Spleen (tissue), 11 donors: ENCODE data around the gene VWA2. TPM values are rescaled to one million over a fixed set of nuclear protein-coding genes. Genes with fewer than 3 reads are reported as not detected.

Experiments used
- DNase-seq: peaks from one replicate; pipeline ENCODE4 v3.0.0-alpha.2; 2020
- H3K27ac ChIP-seq, 8 donors: fragments of 200-600 bp; sonication (generic) in 7 of 8; 1 replicate in 4 of 8; 2 replicates in 4 of 8; pipeline versions ENCODE4 v1.5.0 to v1.8.0; 2016 to 2021; ENCODE audit warnings: inconsistent platforms in 4 of 8, mild to moderate bottlenecking in 4 of 8, moderate library complexity in 1 of 8
- H3K27me3 ChIP-seq, 7 donors: fragments of 200-600 bp; sonication (generic) in 6 of 7; replicated peaks in 1 of 7; 1 replicate in 4 of 7; 2 replicates in 3 of 7; pipeline versions ENCODE4 v1.5.0 to v1.8.0; 2016 to 2021; ENCODE audit warnings: inconsistent platforms in 3 of 7, mild to moderate bottlenecking in 1 of 7
- H3K36me3 ChIP-seq, 6 donors: fragments of 200-600 bp; sonication (generic) in 5 of 6; 1 replicate in 4 of 6; 2 replicates in 2 of 6; pipeline versions ENCODE4 v1.5.0 to v1.8.0; 2016 to 2021; ENCODE audit warnings: inconsistent platforms in 2 of 6
- H3K4me1 ChIP-seq, 6 donors: fragments of 200-600 bp; sonication (generic) in 5 of 6; 1 replicate in 3 of 6; 2 replicates in 3 of 6; pipeline versions ENCODE4 v1.5.0 to v1.8.0; 2016 to 2021; ENCODE audit warnings: inconsistent platforms in 3 of 6
- H3K4me3 ChIP-seq, 8 donors: fragments of 200-600 bp; sonication (generic) in 7 of 8; 1 replicate in 4 of 8; 2 replicates in 4 of 8; pipeline versions ENCODE4 v1.5.0 to v1.8.0; 2016 to 2021; ENCODE audit warnings: inconsistent platforms in 4 of 8, mild to moderate bottlenecking in 4 of 8, moderate library complexity in 2 of 8
- H3K9me3 ChIP-seq, 8 donors: fragments of 200-600 bp; sonication (generic) in 7 of 8; 1 replicate in 4 of 8; 2 replicates in 4 of 8; pipeline versions ENCODE4 v1.5.0 to v1.8.0; 2016 to 2021; ENCODE audit warnings: inconsistent platforms in 4 of 8
- POLR2A ChIP-seq, 3 donors: fragments of 450-650 bp; IDR thresholded peaks; one replicate each; pipeline ENCODE4 v1.5.1; 2017; ENCODE audit warnings: antibody characterized with exemption in 3 of 3, mild to moderate bottlenecking in 1 of 3
- POLR2AphosphoS5 ChIP-seq, 3 donors: sonication (generic); formaldehyde crosslinking; IDR thresholded peaks; one replicate each; pipeline ENCODE4 v1.5.1; 2017; ENCODE audit warnings: antibody characterized with exemption in 3 of 3
- WGBS, 5 donors: extraction: QIAGEN DNeasy Blood & Tissue Kit in 3 of 5; methylation state at CpG; one replicate each; pipeline versions ENCODE4 v1.1.5 to v1.1.7; 2013 to 2018; 5-methylcytosine and 5-hydroxymethylcytosine counted together
- intact Hi-C: fragments of 100-400 bp; cut with DNase I; formaldehyde crosslinking; loops from one replicate; pipeline ENCODE4 v1.15.0; 2023; ENCODE audit warnings: low total_unique reads
- polyA plus RNA-seq, 3 donors: library from polyadenylated mRNA; stranded (reverse); fragments of 200-250 nt; gene quantifications; one replicate each; pipeline ENCODE4 v1.2.1, GENCODE V29; 2013
- total RNA-seq, 7 donors: library from RNA; depleted of rRNA in 3 of 7; stranded (reverse); fragments of >200 nt in 3 of 7; fragmentation: NEBNext Ultra II Directional in 4 of 7; extraction: Animal tissue kit (Norgen Biotek cat#: 25700) in 4 of 7; gene quantifications; one replicate each; pipeline versions ENCODE4 v1.1.0 to v1.2.1, GENCODE V29; 2016 to 2021
- TF ChIP-seq, protein P1 (sequence below), 11 experiments: fragments of 200-600 bp in 7 of 11; fragments of 450-650 bp in 4 of 11; sonication (generic) in 4 of 11; IDR thresholded peaks in 8 of 11; conservative IDR thresholded peaks in 3 of 11; 1 replicate in 7 of 11; 2 replicates in 4 of 11; pipeline versions ENCODE4 v1.4.0 to v1.8.0; 2016 to 2021; ENCODE audit warnings: antibody characterized with exemption in 11 of 11, inconsistent platforms in 4 of 11, mild to moderate bottlenecking in 1 of 11
- donor health status: healthy with polysubstance abuse.
- donor health status: DM: no; HTN: no; CAD: no; lungs with moderate emphysema.
- donor health status: DM: no; HTN: no; CAD: no.
- donor health status: Bipolar disorder and iron deficiency.
- donor health status: healthy.
- donor health status: DM: no; HTN: no; CAD: no.
- donor health status: DM: yes; HTN: yes; CAD: no.

The VWA2 gene
- total and polyA plus RNA-seq, 10 donors: 0.02 to 1.9 (median 0.50) TPM; not detected in 1

- Histone ChIP-seq H3K4me3 (no peak overlapping the region), H3K36me3 (no peaks in the 10 kb centered on the region), H3K4me1 (peaks cover 0 to under 1% (median 0%) of the 10 kb centered on the region in 6 donors), H3K27ac (no peak overlapping the region), H3K27me3 (peaks cover 0 to 49% (median 9%) of the 10 kb centered on the region in 7 donors), H3K9me3 (no peaks in the 10 kb centered on the region)
- WGBS, 5 donors: 60 to 70% (median 65%) methylated on average over 9 of the region's 9 CpGs
- intact Hi-C loops: no loop called here
- DNase-seq: no peak
- TF ChIP-seq, protein P1, sequence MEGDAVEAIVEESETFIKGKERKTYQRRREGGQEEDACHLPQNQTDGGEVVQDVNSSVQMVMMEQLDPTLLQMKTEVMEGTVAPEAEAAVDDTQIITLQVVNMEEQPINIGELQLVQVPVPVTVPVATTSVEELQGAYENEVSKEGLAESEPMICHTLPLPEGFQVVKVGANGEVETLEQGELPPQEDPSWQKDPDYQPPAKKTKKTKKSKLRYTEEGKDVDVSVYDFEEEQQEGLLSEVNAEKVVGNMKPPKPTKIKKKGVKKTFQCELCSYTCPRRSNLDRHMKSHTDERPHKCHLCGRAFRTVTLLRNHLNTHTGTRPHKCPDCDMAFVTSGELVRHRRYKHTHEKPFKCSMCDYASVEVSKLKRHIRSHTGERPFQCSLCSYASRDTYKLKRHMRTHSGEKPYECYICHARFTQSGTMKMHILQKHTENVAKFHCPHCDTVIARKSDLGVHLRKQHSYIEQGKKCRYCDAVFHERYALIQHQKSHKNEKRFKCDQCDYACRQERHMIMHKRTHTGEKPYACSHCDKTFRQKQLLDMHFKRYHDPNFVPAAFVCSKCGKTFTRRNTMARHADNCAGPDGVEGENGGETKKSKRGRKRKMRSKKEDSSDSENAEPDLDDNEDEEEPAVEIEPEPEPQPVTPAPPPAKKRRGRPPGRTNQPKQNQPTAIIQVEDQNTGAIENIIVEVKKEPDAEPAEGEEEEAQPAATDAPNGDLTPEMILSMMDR (IDR thresholded peaks at IDR 0.05 in 8 of 11, conservative IDR thresholded peaks at IDR 0.05 in 3 of 11): no peak
- TF ChIP-seq POLR2AphosphoS5 (IDR thresholded peaks at IDR 0.05): no peak
- TF ChIP-seq POLR2A (IDR thresholded peaks at IDR 0.05): no peak
Measured at GRCh38 chr10:114245121-114245791, 6.2 kb downstream of the VWA2 start.

- Histone ChIP-seq H3K4me1 (no peaks in the 10 kb centered on the region), H3K27ac (no peak overlapping the region), H3K9me3 (no peaks in the 10 kb centered on the region), H3K4me3 (no peak overlapping the region), H3K27me3 (peaks cover 0 to 34% (median 4%) of the 10 kb centered on the region in 7 donors), H3K36me3 (no peaks in the 10 kb centered on the region)
- intact Hi-C loops: no loop called here
- no peak for TF ChIP-seq POLR2AphosphoS5 (IDR thresholded peaks at IDR 0.05)
- no peak for TF ChIP-seq POLR2A (IDR thresholded peaks at IDR 0.05)
- TF ChIP-seq, protein P1 (IDR thresholded peaks at IDR 0.05 in 8 of 11, conservative IDR thresholded peaks at IDR 0.05 in 3 of 11): no peak
- no peak for DNase-seq
- WGBS, 5 donors: 79 to 92% (median 86%) methylated on average over 7 of the region's 7 CpGs
Measured at GRCh38 chr10:114246679-114247305, 7.7 kb downstream of the VWA2 start.

DNA sequence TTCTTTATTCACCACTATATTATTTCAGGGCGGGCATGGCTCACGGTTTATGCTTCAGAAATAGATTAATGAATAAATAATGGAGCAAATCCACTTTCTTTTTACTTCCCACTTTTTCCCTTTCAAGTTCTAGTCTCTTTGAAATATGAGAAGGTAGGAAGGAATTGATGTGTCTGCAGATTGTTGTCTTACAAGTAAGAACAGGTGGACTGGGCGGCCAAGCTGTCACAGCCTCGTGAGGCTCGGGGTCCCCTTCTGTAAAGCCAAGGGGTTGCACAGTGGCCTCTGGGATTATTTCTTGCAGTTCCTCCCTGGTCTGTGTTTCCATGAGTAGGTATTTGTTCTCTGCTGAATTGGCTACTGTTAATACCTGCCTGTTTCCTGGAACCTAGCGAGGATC lies 11.2 kb downstream of the VWA2 start:
- intact Hi-C loops: no loop called here
- Histone ChIP-seq H3K27me3 (no peaks in the 10 kb centered on the region), H3K36me3 (no peaks in the 10 kb centered on the region), H3K4me1 (no peaks in the 10 kb centered on the region), H3K9me3 (no peaks in the 10 kb centered on the region), H3K27ac (no peak overlapping the region), H3K4me3 (no peak overlapping the region)
- 93 to 95% (median 94%) methylated on average over 6 of the region's 6 CpGs for WGBS, 5 donors
- TF ChIP-seq POLR2A (IDR thresholded peaks at IDR 0.05): no peak
- TF ChIP-seq, protein P1 (IDR thresholded peaks at IDR 0.05 in 8 of 11, conservative IDR thresholded peaks at IDR 0.05 in 3 of 11): no peak
- TF ChIP-seq POLR2AphosphoS5 (IDR thresholded peaks at IDR 0.05): no peak
- no peak for DNase-seq

GRCh38 chr10:114250716-114251115 lies 11.7 kb downstream of the VWA2 start:
- intact Hi-C loops: no loop called here
- Histone ChIP-seq H3K27me3 (no peaks in the 10 kb centered on the region), H3K27ac (no peak overlapping the region), H3K9me3 (no peaks in the 10 kb centered on the region), H3K4me3 (no peak overlapping the region), H3K4me1 (no peaks in the 10 kb centered on the region), H3K36me3 (no peaks in the 10 kb centered on the region)
- TF ChIP-seq POLR2A (IDR thresholded peaks at IDR 0.05) (no peak), POLR2AphosphoS5 (IDR thresholded peaks at IDR 0.05) (no peak)
- TF ChIP-seq, protein P1 (IDR thresholded peaks at IDR 0.05 in 8 of 11, conservative IDR thresholded peaks at IDR 0.05 in 3 of 11): no peak
- no peak for DNase-seq
- 82 to 98% (median 96%) methylated on average over 1 of the region's 1 CpG for WGBS, 5 donors
